ENCODE measurements around the gene EQTN. TPM values are rescaled to one million over a fixed set of nuclear protein-coding genes. Genes with fewer than 3 reads are reported as not detected.
A peak's percentile ranks its signal among the peaks of the same experiment; 100 is the strongest.

The EQTN gene
- total and polyA plus RNA-seq, 2 donors (not counting 1 experiment from before 2014, with no cell fraction given), result 0.58 TPM; not detected in 1

- H3K4me1 ChIP-seq (ENCODE audit: control insufficient read depth in 2 of 2, insufficient read depth in 2 of 2, low read length in 2 of 2), result peaks cover 0 to 6% of the 10 kb centered on the region in 2 donors
- H2AFZ ChIP-seq (ENCODE audit: insufficient read depth, low read depth, low read length, poor library complexity, severe bottlenecking), result no peak overlapping the region
- intact Hi-C loops (cut with micrococcal nuclease), result no loop called here
- ATAC-seq (ENCODE audit: low read depth) (no peak), DNase-seq (no peak)
- Mint-ChIP-seq H3K9me3 (ENCODE audit: insufficient read depth) (no peaks in the 10 kb centered on the region), H3K27me3 (peaks cover 14% of the 10 kb centered on the region), H3K27ac (no peak overlapping the region), H3K4me3 (no peak overlapping the region), H3K4me1 (peaks cover 4% of the 10 kb centered on the region)
- peaks cover 0 to 6% (median 3%) of the 10 kb centered on the region in 4 experiments for H3K27me3 ChIP-seq (replicated peaks in 1 of 4; ENCODE audit: control extremely low read depth in 1 of 4, control insufficient read depth in 3 of 4, insufficient read depth in 4 of 4, low read length in 3 of 4)
- no peaks in the 10 kb centered on the region for H3K9me3 ChIP-seq (ENCODE audit: control extremely low read depth in 1 of 3, control insufficient read depth in 2 of 3, insufficient read depth in 1 of 3, low read length in 2 of 3)
- no peaks in the 10 kb centered on the region for H3K36me3 ChIP-seq (replicated peaks in 1 of 2; ENCODE audit: control extremely low read depth in 1 of 2, control insufficient read depth in 1 of 2, extremely low read depth in 1 of 2, insufficient read depth in 2 of 2, low read length in 1 of 2)
- H3K4me3 ChIP-seq (ENCODE audit: control extremely low read depth in 1 of 5, extremely low read depth in 1 of 5, insufficient read depth in 1 of 5, low read depth in 2 of 5, low read length in 4 of 5), result no peak overlapping the region
- H3K9ac ChIP-seq (ENCODE audit: low read length), result no peak overlapping the region
- CTCF ChIA-PET, result interaction anchor here (1.3 to 2.2 kb wide), 2 partner anchors 8 to 10 kb away, joined by 3 to 8 read pairs; no protein-coding TSS in a partner anchor
- H3K4me2 ChIP-seq (replicated peaks; ENCODE audit: low read depth, low read length, poor library complexity, severe bottlenecking), result no peak overlapping the region
- POLR2A ChIA-PET, result no interaction called here
- no peaks in the 10 kb centered on the region for H4K20me1 ChIP-seq (ENCODE audit: control insufficient read depth, insufficient read depth, low read length, poor library complexity, severe bottlenecking)
- H3K79me2 ChIP-seq (ENCODE audit: control insufficient read depth, insufficient read depth, low read length), result no peaks in the 10 kb centered on the region
- no peak overlapping the region for H3K27ac ChIP-seq (ENCODE audit: low read length in 2 of 2)
- 100% methylated on average over 1 of the region's 1 CpG for WGBS (ENCODE audit: insufficient coverage)
- TF ChIP-seq EZH2 (IDR thresholded peaks at IDR 0.05; ENCODE audit: borderline replicate concordance, insufficient read depth, low read depth, low read length, poor library complexity, severe bottlenecking), result no peak
- TF ChIP-seq CTCF (IDR thresholded peaks at IDR 0.05), result no peak
These were observed 18.6 kb downstream of the EQTN start for GRCh38 chr9:27278374-27278773.

GRCh38 chr9:27276193-27277030, 20.5 kb downstream of the EQTN start:
- Histone ChIP-seq H3K4me2 (replicated peaks; ENCODE audit: low read depth, low read length, poor library complexity, severe bottlenecking) (no peak overlapping the region), H2AFZ (ENCODE audit: insufficient read depth, low read depth, low read length, poor library complexity, severe bottlenecking) (no peak overlapping the region), H4K20me1 (ENCODE audit: control insufficient read depth, insufficient read depth, low read length, poor library complexity, severe bottlenecking) (no peaks in the 10 kb centered on the region), H3K79me2 (ENCODE audit: control insufficient read depth, insufficient read depth, low read length) (no peaks in the 10 kb centered on the region), H3K36me3 (replicated peaks in 1 of 2; ENCODE audit: control extremely low read depth in 1 of 2, control insufficient read depth in 1 of 2, extremely low read depth in 1 of 2, insufficient read depth in 2 of 2, low read length in 1 of 2) (no peaks in the 10 kb centered on the region), H3K4me1 (ENCODE audit: control insufficient read depth in 2 of 2, insufficient read depth in 2 of 2, low read length in 2 of 2) (peaks cover 0 to 5% of the 10 kb centered on the region in 2 donors), H3K4me3 (ENCODE audit: control extremely low read depth in 1 of 5, extremely low read depth in 1 of 5, insufficient read depth in 1 of 5, low read depth in 2 of 5, low read length in 4 of 5) (no peak overlapping the region), H3K9ac (ENCODE audit: low read length) (no peak overlapping the region), H3K9me3 (ENCODE audit: control extremely low read depth in 1 of 3, control insufficient read depth in 2 of 3, insufficient read depth in 1 of 3, low read length in 2 of 3) (no peaks in the 10 kb centered on the region), H3K27me3 (replicated peaks in 1 of 4; ENCODE audit: control extremely low read depth in 1 of 4, control insufficient read depth in 3 of 4, insufficient read depth in 4 of 4, low read length in 3 of 4) (peaks cover 0 to 2% (median under 1%) of the 10 kb centered on the region in 4 experiments), H3K27ac (ENCODE audit: low read length in 2 of 2) (no peak overlapping the region)
- ATAC-seq (ENCODE audit: low read depth), result no peak
- peak; percentile 63 for DNase-seq
- H3K4me1 Mint-ChIP-seq, result peaks cover 4% of the 10 kb centered on the region
- intact Hi-C loops (cut with micrococcal nuclease), result loop anchor here (2.0 kb wide), 1 partner anchor 244 kb away; no protein-coding TSS in a partner anchor
- CTCF ChIA-PET, result interaction anchor here (0.9 to 2.0 kb wide), 4 partner anchors 11 to 269 kb away, joined by 3 to 13 read pairs (median 4); no protein-coding TSS in a partner anchor
- POLR2A ChIA-PET, result no interaction called here
- peaks cover 6% of the 10 kb centered on the region for H3K27me3 Mint-ChIP-seq
- H3K9me3 Mint-ChIP-seq (ENCODE audit: insufficient read depth), result no peaks in the 10 kb centered on the region
- peak; percentile 89 for TF ChIP-seq CTCF (IDR thresholded peaks at IDR 0.05)
- TF ChIP-seq EZH2 (IDR thresholded peaks at IDR 0.05; ENCODE audit: borderline replicate concordance, insufficient read depth, low read depth, low read length, poor library complexity, severe bottlenecking), result no peak
- H3K27ac Mint-ChIP-seq, result no peak overlapping the region
- H3K4me3 Mint-ChIP-seq, result no peak overlapping the region
- 92% methylated on average over 5 of the region's 12 CpGs for WGBS (ENCODE audit: insufficient coverage)
